ENCODE results near the gene CCR4.
"Not testable (repeated sequence)": the region's sequence is repeated elsewhere in the genome, so short reads cannot be mapped to it uniquely, and the experiment has no call there.

Gene CCR4

DNA sequence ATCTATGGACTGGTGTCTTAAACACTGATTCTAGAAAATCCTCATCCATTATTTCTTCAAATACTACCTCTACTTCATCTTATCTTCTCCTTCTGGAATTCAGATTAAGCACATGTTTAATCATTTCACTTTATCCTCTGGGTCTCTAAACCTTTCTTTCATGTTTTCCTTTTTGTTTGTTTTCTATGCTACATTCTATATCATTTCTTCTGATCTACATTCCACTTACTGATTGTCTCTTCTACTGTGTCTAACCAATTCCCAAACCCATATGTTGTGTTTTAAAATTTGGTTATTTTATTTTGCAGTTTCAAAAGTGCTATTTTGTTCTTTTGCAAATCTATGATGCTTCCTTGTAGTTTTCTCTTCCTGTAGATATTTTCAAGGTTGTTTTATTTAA is 31.7 kb downstream of the CCR4 start:
- DNase-seq (ENCODE audit: low read depth, low spot score): no peak

DNA sequence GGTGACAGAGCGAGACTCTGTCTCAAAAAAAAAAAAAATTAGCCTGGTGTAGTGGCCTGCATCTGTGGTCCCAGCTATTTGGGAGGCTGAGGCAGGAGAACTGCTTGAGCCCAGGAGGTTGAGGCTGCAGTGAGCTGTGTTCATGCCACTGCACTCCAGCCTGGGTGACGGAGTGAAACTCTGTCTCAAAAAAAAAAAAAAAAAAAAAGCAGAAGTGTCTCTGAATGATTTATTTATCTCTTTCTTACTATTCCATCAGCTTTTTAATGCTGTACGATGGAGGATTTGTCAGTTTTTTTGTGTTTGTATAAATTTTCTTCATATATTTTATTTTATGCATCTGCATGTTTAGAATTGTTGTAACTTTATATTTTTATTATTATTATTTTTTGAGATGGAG is 33.5 kb downstream of the CCR4 start:
- DNase-seq (ENCODE audit: low read depth, low spot score): not testable (repeated sequence)

DNA sequence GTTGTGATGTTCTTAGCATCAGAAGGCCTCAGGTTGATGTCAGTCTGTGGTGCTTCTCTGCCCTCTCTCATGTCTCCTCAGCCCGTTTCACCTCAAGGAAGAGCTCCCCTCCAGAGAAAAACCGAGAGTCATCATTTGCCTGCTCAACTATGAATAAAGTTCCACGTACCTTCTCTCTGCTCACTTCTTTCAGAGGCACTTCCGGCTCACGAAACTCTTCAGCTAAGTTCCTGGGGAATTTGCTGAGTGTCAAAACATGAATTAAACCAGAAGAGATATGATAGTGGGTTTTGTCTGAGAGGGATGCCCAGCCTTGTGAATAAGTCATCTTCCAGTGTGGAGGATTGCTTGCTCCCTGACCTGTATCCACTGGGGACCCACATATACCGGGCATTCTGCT is 37.7 kb downstream of the CCR4 start:
- DNase-seq (ENCODE audit: low read depth, low spot score): no peak

DNA sequence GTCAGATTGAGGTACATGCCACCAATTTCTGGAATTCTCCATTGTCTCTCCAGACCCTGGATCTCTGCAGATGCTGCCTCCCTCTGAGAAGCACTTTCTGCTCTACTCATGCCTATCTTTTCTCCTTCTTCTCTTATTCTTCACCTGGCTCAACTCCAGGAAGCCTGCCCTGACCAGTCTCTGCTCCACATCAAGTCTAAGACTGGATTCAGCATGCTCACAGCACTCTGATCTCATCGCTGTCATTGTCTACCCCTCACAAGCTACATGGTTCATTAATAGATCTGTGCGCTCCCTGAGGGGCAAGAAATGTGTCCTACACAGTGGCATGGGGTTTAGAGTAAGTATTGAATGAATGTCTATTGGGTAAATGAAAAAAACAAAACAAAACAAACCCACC is 38.7 kb downstream of the CCR4 start:
- no peak for DNase-seq (ENCODE audit: low read depth, low spot score)

DNA sequence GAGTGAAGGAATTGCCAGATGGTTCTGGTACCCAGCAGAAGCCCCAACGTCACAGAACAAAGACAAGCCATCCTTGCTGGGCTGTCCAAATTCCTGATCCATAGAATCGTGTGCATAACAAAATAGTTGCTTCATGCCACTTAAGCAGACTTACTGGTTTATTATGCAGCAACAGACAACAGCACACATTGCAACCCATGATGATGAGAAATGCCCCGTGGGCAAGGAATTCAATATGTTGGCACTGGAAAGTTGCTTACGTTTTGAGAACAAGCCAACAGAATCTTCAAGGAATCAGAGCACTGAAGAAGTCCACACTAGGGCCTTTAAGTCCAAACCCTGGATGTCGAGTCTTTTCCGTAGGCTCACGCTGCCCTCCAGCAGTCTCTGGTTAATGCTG is 40.3 kb downstream of the CCR4 start:
- no peak for DNase-seq (ENCODE audit: low read depth, low spot score)

GRCh38 chr3:32992310-32992686 is 40.9 kb downstream of the CCR4 start:
- DNase-seq (ENCODE audit: low read depth, low spot score): no peak

DNA sequence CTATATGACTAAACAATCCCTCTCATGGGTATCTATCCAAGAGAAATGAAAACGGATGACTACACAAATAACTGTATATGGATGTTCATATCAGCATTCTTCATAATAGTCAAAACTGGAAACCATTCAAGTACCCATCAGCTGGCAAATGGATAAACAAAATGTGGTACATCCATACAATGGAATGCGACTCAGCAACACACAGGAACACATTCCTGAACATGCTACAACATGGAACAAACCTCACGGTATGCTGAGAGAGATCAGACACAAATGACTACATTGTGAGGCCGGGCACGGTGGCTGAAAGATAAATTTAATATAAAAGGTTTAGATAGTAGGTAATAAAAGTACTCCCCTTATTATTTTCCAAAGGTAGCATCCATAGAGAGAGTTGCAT is 42.6 kb downstream of the CCR4 start:
- no peak for DNase-seq (ENCODE audit: low read depth, low spot score)

GRCh38 chr3:32995098-32995497 is 43.7 kb downstream of the CCR4 start:
- DNase-seq (ENCODE audit: low read depth, low spot score): no peak

DNA sequence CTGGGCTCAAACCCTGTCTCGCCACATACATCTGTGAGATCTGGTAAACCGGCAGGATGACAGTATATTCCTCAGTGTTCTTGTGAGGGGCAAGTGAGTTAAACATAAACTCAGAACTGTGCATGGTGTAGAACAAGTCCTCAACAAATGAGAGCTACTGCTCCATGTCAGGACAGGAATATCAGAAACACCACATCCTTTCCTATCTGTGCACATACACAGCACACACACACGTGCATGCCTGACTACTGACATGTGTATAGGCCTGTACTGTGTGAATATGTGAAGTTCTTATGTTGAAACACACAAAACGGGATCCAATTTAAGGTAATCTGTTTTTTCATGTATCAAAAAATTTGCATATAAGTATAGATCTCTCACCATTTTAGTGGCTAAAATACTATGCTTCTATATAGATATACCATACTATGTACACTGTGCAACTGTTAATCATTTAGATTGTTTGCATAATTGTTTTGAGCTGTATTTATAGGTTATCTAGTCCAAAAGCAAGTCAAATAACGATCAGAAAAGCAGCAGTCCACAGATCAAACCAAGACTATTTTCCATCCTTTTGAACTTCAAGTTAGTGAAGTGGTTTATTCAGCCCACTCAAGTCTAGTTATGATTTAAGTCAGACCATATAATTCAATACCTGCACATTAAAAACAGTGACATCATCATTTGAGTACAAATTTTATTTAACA is 44.8 kb downstream of the CCR4 start:
- no peak for DNase-seq (ENCODE audit: low read depth, low spot score)

DNA sequence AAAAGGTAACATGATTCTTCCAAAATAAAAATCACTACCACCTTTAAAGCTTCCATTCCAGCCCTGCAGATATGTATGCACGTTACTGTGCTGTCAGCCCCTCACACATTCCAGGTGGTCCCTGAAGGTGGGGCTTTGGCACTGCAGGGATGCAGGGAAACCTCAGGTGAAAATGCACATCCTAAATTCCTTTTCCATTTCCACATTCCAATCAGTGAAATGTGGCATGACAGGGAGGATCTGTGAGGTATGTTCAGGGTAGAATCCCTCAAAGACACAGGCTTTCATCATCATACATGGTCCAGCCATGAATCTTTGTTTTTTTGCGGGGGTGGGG is 45.3 kb downstream of the CCR4 start:
- DNase-seq (ENCODE audit: low read depth, low spot score): no peak

GRCh38 chr3:32998631-32999451 is 47.4 kb downstream of the CCR4 start:
- no peak for DNase-seq (ENCODE audit: low read depth, low spot score)

- no peak for DNase-seq (ENCODE audit: low read depth, low spot score)
Measured at GRCh38 chr3:33000691-33001385, 49.4 kb downstream of the CCR4 start.

- no peak for DNase-seq (ENCODE audit: low read depth, low spot score)
Measured at GRCh38 chr3:33001889-33002288, 50.4 kb downstream of the CCR4 start.

DNA sequence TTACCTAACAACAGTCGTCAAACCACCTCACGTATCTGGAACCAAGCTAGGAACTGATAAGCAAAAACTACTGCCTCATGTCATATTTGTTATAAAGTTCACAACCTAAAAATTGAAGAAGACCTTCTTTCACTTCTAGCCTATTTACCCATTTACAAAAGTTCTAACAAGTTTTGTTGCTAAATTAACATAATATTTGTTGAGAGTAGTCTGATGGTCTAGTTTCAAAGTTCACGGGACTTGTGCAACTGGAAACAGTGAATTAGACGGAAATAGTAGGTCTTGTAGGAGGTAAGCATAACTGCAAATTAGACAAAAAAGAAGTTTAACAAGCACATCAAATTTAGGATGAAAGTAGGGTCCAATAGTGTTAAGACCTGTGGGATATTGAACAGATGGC is 51.9 kb downstream of the CCR4 start:
- DNase-seq (ENCODE audit: low read depth, low spot score): no peak

DNA sequence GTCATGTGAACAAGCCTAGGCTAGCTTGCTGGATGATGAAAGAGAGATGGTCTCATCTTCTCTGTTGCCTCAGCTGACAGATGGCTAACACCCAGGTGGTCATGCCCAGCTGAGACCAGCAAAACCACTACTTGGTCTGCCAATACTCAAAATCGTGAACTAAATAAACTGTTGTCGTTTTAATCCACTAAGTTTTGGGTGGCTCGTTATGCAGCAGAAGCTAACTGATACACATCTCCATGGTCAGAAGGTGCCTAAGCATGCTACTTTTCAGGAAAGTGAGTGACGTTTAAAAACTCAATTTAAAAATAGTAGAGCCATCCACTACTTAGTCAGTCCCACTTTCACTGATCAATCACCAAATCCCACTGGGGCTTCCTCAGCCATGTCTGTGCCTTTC is 52.8 kb downstream of the CCR4 start:
- no peak for DNase-seq (ENCODE audit: low read depth, low spot score)

DNA sequence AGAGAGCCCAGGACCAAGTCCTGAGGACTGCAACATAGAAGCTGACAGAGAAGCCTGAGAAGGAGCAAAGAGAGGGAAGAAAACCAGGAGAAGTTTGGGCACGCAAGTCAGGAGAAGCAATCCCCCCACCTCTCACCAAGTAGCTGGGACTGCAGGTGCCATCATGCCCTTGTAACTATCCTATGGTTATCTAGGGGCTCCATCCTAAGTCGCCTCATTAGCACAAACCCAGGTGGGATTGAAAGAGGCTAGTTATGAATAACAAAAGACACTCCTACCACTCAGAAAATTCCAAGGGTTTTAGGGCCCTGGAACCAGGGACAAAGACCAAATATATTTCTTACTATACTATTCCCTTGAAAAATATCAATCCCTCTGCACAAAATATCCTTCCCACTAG is 53.5 kb downstream of the CCR4 start:
- DNase-seq (ENCODE audit: low read depth, low spot score): peak; percentile 15

All from iPS DF 19.7 (cell line).